Measurements from ENCODE around the gene SRGAP3.

DNA sequence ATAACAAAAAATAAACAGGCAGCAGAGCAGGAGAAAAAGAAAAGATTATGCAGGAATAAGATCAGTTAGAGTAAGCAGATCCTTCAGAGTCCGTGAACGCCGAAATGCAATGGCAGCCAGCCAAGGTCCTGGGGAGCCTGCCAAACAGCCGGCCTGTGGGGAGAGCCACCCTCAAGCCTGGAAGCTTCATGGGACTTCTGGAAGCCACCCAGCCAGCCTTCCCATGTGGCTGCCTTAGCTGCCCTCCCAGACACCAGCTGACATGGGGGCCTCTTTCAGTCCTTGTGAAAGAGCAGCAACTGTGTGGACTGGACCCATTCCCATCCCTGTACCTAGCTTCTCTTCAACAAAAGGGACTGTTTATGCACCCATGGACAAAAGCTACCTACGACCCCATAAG is 221.3 kb downstream of the SRGAP3 start:
- TF ChIP-seq, protein P1, sequence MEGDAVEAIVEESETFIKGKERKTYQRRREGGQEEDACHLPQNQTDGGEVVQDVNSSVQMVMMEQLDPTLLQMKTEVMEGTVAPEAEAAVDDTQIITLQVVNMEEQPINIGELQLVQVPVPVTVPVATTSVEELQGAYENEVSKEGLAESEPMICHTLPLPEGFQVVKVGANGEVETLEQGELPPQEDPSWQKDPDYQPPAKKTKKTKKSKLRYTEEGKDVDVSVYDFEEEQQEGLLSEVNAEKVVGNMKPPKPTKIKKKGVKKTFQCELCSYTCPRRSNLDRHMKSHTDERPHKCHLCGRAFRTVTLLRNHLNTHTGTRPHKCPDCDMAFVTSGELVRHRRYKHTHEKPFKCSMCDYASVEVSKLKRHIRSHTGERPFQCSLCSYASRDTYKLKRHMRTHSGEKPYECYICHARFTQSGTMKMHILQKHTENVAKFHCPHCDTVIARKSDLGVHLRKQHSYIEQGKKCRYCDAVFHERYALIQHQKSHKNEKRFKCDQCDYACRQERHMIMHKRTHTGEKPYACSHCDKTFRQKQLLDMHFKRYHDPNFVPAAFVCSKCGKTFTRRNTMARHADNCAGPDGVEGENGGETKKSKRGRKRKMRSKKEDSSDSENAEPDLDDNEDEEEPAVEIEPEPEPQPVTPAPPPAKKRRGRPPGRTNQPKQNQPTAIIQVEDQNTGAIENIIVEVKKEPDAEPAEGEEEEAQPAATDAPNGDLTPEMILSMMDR (conservative IDR thresholded peaks at IDR 0.05 in 1 of 2, IDR thresholded peaks at IDR 0.05 in 1 of 2; ENCODE audit: low read depth in 1 of 2, low read length in 2 of 2): no peak
- TF ChIP-seq EZH2 (IDR thresholded peaks at IDR 0.05; ENCODE audit: low read length, missing control alignments): no peak
